ENCODE results near the gene CD4.

DNA sequence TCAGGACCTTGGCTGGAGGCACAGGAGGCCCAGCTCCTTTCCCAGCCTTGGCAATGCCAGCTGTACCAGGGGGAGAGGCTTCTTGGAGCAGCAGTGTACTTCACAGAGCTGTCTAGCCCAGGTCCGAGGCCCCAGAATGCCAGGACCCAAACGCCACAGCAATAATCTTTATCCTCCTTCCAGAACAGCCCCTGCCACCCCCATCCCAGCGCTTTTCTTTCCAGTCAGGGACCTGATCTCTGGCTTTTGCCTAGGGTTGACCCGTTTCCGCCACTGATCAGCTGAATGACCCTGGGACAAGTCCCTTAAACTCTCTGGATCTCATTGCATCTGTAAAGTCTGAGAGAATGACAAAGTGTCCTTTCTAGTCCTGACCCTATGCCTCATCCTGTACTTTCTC lies 11.9 kb upstream of the CD4 start:
- TF ChIP-seq, protein P1, sequence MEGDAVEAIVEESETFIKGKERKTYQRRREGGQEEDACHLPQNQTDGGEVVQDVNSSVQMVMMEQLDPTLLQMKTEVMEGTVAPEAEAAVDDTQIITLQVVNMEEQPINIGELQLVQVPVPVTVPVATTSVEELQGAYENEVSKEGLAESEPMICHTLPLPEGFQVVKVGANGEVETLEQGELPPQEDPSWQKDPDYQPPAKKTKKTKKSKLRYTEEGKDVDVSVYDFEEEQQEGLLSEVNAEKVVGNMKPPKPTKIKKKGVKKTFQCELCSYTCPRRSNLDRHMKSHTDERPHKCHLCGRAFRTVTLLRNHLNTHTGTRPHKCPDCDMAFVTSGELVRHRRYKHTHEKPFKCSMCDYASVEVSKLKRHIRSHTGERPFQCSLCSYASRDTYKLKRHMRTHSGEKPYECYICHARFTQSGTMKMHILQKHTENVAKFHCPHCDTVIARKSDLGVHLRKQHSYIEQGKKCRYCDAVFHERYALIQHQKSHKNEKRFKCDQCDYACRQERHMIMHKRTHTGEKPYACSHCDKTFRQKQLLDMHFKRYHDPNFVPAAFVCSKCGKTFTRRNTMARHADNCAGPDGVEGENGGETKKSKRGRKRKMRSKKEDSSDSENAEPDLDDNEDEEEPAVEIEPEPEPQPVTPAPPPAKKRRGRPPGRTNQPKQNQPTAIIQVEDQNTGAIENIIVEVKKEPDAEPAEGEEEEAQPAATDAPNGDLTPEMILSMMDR (IDR thresholded peaks at IDR 0.05) = no peak
- no peak for TF ChIP-seq EP300 (IDR thresholded peaks at IDR 0.05)
